Hematopoietic multipotent progenitor cell treated with erythropoietin and hydrocortisone succinate and interleukin-3 and kit ligand, for 4 days (in vitro differentiated cells): Measurements from ENCODE around the gene JKAMP.
"Not testable (repeated sequence)": the region's sequence is repeated elsewhere in the genome, so short reads cannot be mapped to it uniquely, and the experiment has no call there.

Experiments
- DNase-seq: peaks from one replicate; pipeline ENCODE4 v3.0.0-alpha.2; 2015

JKAMP gene, protein sequence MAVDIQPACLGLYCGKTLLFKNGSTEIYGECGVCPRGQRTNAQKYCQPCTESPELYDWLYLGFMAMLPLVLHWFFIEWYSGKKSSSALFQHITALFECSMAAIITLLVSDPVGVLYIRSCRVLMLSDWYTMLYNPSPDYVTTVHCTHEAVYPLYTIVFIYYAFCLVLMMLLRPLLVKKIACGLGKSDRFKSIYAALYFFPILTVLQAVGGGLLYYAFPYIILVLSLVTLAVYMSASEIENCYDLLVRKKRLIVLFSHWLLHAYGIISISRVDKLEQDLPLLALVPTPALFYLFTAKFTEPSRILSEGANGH

DNA sequence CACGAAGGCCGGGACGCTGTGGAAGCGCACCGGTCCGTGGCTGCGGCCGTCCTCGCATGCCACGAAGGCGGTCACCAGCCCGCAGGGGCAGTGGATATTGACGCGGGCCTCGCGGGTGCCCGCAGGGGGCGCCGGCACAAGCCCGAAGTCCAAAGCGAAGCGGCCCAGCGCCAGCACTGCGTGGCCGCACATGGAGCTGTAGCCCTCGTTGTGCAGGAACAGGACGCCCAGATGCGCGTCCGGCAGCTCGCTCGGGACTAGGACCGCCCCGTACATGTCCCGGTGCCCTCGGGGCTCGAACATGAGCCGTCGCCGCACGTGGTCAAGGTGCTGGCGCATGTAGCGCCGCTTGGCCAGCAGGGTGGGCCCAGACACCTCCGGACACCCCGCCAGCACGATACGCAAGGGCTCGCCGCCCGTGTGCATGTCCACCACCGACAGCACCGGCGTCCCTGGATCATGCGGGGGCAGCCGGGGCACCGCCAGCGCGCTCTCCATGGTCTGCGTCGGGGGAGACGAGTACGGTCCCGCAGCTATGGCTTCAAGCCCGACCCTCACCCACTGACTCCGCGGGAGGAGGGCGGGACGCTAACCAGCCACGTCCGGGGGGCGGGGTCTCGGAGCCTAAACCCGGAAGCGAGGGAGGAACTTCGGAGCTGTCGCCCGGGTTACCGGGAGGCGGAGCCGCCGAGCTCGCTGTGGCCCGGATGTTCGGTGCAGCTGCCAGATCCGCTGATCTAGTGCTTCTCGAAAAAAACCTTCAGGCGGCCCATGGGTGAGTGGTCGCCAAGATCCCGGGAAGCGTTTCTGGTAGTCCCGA is at the start of gene JKAMP, which contains the start of gene L3HYPDH:
JKAMP (plus strand) TSS at position 699 of the 820 bp plus-strand sequence; CDS start at position 772, 73 bp downstream.
L3HYPDH (minus strand) TSS at position 590 of the 820 bp plus-strand sequence; CDS start at position 498, 92 bp downstream.
- DNase-seq: peak; percentile 99

DNA sequence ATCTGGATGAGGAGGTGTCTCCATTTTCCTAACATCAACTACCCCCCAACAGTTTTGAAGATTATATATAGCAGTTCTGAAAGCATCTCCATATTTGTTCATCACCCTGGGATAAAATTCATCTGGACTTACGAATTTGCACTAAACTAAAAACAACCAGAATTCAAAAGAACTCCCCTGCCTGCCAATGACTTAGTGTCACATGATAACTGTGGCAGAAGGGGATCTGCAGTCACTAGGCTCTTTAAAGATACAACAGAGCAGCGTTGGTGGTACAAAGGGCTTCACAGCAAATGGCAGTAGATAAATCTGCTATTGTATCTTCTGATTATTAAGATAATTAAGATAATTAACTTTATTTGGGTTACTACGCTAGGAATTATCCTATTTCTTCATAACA is 49.2 kb upstream of the JKAMP start:
- no peak for DNase-seq

DNA sequence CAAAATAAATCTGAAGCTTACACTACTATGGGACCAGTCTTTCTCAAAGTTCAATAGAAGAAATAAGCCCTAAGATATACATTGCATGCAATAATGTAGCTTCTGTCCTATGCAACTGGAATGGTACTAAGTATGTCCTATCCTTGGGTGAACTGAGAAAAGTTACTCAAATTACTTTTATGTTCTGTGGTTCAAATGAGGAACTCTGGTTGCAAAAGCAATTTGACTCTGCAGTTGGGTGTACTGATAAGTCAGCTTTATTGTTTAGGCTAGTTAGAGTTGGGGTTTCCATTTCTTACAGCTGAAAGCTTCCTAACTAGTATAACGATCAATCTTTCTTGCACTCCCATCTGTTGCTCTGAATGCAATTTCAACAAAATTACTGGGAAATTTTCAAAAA is 48.3 kb upstream of the JKAMP start:
- DNase-seq: peak; percentile 58

DNA sequence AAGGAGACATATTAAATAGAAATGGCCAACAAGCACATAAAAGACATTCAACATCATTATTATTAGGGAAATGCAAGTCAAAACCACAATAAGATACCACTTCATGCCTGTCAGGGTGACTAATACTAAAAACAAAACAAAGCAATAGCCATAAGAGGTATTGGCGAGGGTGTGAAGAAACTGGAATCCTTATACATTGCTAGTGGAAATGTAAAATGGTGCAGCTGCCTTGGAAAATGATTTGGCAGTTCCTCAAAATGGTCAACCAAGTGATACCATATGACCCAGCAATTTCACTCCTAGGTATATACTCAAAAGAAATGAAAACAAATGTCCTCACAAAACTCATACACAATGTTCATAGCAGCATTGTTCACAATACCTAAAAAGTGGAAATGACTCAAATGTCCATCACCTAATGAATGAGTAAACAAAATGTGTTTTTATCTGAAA is 46.1 kb upstream of the JKAMP start:
- DNase-seq: peak; percentile 14

DNA sequence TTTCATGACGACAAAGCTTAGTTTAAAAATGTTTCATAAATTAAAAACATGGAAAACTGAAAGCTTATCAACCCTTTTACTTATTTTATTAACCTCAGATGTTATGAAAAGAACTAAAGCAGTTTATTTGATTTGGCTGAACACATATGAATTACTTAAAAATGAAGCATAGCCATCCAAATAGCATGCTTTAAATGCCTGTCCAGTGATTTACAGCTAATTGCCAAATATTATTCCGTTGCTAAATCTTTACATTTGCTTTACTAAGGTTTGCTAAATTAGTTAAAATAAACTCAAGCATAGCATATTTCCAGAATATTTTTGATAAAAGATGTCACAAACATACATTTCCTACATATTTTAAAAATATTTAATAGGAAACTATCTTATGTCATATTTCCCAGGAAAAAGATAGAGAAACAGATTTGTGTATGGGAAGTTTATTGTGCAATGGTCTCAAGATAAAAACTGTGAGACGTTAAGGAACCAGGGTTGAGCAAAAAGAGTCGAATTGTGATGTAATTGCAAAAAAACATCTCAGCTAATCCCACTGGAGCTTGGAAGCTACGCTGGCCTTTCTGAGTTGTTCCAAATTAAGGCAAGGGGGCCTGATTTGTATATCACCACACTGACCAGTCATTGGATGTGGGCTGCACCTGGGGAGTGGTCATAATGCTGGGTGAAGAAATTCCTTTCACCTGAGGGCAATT is 44.9 kb upstream of the JKAMP start:
- DNase-seq: no peak

DNA sequence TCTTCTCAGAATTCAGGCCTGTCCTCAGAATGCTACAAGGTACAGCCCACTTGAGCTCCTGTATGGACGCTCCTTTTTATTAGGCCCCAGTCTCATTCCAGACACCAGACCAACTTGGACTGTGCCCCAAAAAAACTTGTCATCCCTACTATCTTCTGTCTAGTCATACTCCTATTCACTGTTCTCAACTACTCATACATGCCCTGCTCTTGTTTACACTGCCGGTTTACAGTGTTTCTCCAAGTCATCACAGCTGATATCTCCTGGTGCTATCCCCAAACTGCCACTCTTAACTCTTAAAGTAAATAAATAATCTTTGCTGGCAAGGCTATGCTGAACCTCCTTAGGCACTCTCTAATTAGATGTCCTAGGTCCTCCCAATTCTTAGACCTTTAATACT is 35.6 kb upstream of the JKAMP start:
- DNase-seq: not testable (repeated sequence)

DNA sequence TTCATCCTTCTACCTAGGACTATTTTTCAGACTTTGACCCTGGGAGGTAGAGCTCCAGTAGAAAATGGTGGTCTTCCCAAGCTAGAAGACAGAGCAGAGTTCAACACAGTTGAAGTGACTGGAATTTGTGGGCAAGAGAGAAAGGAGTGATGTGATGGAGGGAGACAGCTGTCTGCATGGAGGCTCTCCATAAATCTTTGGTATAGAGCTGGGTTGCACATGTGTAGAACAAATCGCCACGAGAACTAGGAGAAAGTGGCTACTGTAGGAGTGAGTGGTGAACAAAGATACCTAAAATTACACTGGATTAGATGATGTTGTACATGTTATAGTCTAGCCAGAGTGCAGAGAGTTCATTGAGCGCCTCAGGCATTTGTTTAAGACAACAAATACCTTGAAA is 33.6 kb upstream of the JKAMP start:
- DNase-seq: no peak

DNA sequence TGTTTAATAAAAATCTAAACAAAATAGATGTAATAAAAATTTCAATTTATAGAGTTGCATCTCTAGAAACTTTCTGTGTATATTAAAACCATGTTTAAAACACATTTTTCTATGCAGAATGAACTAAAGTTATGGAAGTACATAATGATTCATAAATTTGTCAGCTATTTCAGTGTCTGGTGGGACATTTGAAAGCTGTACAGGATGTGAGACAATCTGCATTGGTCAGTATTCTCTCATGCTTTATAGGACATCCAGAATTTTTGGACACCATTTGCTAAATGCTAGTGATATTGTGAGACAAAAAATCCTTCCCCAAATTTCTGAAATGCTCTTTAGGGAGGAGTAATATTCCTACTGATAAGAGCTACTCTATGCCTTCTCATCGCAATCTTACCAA is 32.5 kb upstream of the JKAMP start:
- no peak for DNase-seq

DNA sequence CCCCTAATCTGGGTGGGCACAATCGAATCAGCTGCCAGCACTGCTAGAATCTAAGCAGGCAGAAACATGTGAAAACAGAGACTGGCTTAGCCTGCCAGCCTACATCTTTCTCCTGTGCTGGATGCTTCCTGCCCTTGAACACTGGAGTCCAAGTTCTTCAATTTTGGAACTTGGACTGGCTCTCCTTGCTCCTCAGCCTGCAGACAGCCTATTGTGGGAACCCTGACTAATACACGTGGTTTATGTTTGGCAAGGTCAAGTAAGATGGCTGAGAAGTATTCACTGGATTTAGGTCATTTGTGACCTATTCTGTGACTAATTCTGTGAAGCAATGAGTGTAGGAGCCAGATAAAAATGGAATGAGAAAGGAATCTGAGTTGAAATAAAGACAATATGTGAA is 30.2 kb upstream of the JKAMP start:
- DNase-seq: no peak

DNA sequence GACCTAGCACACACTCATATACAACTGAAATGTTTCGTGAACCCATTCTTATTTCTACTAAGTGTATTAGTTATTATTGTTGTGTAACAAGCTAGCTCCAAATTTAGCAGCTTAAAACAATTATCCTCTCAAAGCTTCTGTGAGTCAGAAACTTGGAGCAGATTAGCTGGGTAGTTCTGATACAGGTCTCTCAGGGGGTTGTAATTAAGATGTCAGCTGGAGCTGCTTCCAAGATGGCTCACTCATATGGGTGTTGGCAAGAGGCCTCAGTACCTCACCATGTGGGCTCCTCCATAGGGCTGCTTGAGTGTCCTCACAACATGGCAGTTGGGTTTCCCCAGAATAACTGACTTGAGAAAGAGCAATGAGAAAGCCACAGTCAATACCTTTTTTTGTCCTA is 28.9 kb upstream of the JKAMP start:
- no peak for DNase-seq

DNA sequence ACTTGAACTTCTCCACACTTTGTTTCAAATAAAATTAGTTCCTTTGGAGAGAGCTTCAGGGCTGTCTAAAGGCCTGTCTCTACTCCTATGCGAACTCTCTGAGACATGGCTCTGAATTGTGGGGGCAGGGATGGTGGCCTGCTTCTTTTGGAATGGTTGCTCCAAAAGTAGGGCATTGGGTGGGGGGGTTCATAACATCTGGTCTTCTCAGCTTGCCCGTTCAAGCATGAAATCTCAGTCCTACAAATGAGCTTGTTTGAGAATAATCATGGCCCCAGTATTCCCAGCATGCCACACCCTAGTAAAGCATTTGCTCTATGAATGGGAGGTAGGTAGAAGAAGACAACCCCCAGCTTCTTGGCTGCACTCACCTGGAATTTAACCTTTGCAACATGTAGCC is 25.8 kb upstream of the JKAMP start:
- no peak for DNase-seq

DNA sequence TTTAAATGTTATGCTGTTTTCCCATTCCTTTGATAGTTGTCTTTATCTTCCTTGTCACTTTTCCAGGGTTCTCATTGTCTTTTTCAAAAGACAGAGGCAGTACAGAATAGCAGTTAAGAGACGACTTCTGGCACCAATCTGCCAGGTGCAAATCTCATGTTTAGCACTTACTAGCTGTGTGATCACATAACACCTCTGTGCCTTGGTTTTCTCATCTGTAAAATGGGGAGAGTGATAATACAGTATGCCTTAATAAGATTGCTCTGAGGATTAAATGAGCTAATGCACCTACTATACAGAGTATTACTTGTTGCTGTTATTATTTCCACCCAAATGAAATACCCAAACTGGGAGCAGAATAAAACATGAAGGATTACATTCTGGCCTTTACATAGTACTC is 23.9 kb upstream of the JKAMP start:
- no peak for DNase-seq

DNA sequence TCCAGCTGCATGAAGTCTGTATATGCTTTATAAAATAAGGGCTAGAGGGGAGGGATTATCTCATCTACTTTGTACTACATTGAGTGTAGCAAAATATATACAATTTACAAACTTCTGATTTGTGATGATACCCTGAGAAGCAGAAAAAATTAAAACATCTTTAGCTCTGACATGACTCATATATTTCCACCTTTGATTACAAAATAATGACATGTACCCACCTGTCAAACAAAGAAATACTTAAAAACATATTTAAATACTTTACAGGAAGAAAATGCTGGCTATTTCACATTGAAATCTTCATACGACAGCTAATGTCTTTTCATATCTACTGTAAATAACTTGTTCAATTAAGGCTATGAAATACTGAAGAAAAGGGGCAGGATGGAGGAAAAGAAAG is 22.4 kb upstream of the JKAMP start:
- DNase-seq: no peak

DNA sequence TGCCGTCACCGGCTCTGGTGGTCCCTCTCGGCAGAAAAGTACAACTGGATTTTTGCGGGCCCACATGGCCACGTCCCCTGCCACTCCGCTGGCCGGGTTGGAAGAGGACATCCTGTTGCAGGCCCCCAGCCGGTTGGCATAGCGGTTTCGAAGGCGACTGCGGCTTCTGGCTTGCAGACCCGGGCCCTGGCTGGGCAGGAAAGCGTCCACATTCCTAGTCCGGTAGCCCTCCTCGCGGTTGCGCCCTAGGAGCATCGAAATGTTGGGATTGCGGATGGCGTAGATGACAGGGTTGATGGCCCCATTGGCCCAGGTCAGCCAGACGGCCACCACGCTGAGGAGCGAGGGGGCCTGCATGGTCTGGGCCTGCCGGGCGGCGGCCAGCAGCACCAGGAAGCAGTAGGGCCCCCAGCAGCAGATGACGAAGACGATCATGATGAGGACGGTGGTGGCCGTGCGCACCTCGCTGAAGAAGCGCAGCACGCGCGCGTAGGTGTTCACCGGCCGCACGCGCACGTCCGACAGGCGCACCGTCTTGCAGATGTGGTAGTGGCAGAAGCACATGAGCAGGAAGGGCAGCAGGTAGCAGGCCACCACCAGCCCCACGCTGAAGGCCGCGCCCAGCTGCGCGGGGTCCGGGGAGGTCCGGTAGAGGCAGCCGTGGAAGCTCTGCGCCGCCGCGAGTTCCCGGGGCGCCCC is 20.4 kb upstream of the JKAMP start:
- no peak for DNase-seq

DNA sequence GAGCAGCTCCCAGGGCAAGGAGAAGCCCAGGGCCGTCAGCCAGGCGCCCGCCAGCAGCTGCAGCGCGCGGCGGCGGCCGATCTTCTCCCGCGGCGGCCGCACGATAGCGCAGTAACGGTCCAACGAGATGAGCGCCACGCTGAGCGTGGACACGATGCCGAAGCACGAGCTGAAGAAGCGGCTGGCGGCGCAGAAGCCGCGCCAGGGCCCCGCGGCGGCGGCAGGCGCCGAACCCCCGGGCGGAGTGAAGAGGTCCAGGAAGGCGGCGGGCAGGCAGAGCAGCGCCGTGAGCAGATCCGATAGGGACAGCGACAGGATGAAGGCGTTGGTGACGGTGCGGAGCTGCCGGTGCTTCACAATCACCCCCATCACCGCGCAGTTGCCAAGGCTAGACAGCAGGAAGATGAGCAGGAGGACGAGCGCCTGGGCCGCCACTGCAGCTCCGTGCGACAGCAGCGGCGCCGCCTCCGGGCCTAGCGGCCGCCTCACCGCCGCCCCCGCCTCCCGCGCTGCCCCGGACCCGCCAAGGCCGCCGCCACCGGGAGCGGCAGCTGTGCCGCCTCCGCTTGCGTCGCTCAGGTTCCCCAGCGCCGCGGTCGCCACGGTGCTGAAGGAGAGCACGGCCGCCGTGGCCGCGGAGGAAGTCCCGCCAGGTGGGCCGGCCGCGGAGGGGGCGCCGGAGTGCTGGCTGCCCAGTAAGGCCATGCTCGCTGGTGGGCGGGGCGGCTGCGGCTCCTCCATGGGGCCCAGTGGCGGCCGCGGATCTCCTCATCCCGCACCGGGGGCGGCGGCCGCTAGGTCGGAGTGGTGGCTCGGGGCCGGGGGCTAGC is 19.6 kb upstream of the JKAMP start:
- peak; percentile 73 for DNase-seq

DNA sequence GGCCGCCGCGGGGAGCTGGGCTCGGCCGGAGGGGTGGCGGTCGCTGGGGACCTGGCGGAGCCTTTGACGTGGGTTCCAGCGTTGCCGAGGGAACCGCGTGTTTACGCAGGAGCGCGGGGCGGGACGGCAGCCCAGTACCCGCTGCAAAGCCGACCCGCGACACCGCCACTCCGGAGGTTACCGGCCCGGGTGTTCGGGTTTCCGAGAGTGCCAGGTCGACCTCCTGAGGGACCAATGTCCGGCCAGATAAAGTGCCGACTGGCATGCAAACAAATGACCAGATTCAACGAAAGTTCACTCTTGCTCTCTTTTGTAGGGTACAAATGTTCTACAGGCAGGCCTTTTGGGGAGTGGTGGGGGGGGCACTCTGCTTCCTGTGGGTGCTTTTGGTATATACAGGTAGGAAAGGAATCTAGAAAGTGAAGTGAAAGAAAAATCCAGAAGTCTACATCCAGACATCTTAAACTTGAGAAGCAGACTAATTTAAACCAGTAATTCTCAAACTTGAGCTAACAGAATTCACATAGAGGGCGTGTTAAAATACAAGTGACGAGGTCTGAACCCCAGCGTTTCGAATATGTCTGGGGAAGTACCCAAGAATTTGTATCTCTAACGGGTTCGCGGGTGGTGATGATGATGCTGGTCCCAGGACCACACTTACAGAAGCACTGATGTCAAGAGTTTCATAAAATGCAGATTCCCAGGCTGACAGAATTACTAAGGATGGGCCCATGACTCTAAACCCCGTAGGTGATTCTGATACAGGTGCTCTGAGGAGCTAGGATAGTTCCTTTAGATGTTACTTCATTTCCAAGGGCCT is 18.8 kb upstream of the JKAMP start, which contains the start of gene GPR135:
GPR135 (minus strand) TSS at position 65 of the 820 bp plus-strand sequence. CDS start 154 bp downstream, outside the sequence.
- DNase-seq: peak; percentile 8

DNA sequence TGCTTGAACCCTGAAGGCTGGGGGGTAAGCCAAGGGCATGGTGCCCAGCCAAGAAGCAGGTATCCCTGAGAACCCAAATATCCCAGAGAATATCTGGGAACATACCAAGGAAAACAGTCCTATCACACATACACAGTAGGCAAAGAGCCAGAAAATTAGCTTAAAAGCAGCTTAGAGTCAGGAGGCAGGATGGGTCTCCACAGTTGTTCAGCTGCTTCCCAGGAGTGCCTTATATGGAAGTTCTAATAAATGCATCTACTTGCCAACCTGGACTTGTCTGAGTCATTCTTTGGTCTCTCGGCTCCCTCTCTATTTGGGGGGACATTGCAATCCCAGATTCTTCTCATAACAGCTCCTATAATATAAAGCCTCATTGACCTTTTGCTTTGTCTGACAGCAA is 10.1 kb upstream of the JKAMP start:
- DNase-seq: no peak

DNA sequence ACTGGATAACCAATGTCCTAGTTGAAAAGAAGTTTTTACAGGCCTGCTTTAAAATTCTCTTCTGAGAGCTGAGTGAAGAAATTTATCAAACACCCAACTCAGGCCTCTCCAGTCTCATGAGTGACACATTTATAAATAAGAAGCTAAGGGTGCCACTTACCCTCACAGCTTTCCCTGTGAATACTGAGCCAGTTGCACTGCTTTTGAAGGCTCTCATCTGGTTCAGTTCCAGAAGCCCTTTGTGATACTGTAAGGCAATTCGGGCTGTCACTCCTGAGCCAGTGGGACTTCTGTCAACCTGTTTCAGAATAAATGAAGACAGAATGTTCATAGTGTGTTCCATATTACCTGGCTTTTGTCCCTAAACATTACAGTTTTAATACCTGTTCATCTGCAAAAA is 8.6 kb upstream of the JKAMP start:
- DNase-seq: no peak

DNA sequence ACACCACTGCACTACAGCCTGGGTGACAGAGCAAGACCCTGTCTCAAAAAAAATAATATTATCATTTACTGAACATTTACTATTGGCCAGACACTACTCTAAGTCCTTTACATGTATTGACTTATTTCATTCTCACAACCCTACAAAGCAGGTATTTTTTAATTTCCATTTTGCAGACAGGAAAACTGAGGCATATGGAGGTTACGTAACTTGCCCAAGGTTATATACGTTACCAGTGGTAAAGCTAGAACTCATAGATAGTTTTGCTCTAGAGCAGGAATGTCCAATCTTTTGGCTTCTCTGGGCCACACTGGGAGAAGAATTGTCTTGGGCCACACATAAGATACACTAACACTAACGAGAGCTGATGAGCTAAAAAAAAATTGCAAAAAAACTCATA is 5.8 kb upstream of the JKAMP start:
- DNase-seq: no peak

DNA sequence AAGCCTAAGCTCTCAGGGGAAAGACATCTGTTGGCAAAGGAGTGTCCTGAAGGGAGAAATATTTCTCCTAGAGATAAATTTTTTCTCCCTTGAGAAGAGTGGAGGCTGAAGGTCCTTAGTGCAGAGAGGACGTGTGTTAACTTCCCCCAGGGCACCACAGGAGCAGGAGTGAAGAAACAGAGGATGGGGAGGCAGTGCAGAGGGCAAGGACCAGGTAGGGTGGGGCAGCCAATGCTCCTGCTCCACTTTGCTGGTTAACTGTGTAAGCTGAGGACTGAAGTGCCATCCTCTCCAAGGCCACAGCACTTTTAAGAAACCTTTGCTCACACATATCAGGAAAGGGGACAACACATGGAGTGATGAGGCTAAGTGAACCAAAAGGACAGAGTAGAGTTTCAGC is 4.2 kb upstream of the JKAMP start:
- no peak for DNase-seq

DNA sequence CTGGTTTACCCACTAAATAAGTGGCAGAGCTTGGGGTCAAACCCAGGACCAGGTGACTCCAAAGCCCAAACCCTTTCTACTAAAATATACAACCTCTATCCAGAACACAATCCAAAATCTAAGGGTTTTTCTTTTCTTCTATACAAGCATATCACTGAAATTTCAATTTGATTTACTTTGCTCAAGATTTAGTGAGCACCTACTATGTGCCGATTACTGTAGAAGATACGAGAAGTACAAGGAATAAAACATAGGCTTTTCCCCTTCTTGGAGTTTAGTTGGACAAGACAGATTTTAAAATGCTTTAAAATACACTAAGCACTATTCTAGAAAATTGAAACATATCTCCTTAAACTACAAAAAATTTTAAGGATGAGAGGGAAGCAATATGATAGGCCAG is 2.9 kb upstream of the JKAMP start:
- DNase-seq: no peak
